Neural cell (in vitro differentiated cells): ENCODE measurements around the gene CDHR2.

ENCODE experiments used
- EP300 ChIP-seq: fragments of 450-650 bp; conservative IDR thresholded peaks from 2 replicates; pipeline ENCODE4 v1.6.1; 2014; ENCODE audit warnings: antibody characterized with exemption, mild to moderate bottlenecking, moderate library complexity; ENCODE audit not compliant: poor library complexity, severe bottlenecking
- MXI1 ChIP-seq: fragments of 450-650 bp; conservative IDR thresholded peaks from 2 replicates; pipeline ENCODE4 v1.6.1; 2014; ENCODE audit warnings: antibody characterized with exemption, mild to moderate bottlenecking; ENCODE audit not compliant: poor library complexity, severe bottlenecking

GRCh38 chr5:176593273-176593869 is 44.2 kb downstream of the CDHR2 start:
- no peak for TF ChIP-seq MXI1
- no peak for TF ChIP-seq EP300
